ENCODE data around the gene ZFP36L1.

Gene ZFP36L1

GRCh38 chr14:68770553-68771286, 22.1 kb downstream of the ZFP36L1 start:
- H3K4me3 ChIP-seq (ENCODE audit: low read length, poor library complexity, severe bottlenecking) = no peak overlapping the region
- no peaks in the 10 kb centered on the region for H4K20me1 ChIP-seq (ENCODE audit: insufficient read depth, low read length, poor library complexity, severe bottlenecking)
- no peaks in the 10 kb centered on the region for H3K79me2 ChIP-seq (ENCODE audit: insufficient read depth, low read length)
- H2AFZ ChIP-seq (ENCODE audit: low read length) = no peak overlapping the region
- no peaks in the 10 kb centered on the region for H3K9me2 ChIP-seq (replicated peaks; ENCODE audit: low read depth, low read length)
- no peaks in the 10 kb centered on the region for H3K36me3 ChIP-seq (ENCODE audit: insufficient read depth, low read length)
- TF ChIP-seq CTCF (conservative IDR thresholded peaks at IDR 0.05; ENCODE audit: low read length) (no peak), EZH2phosphoT487 (IDR thresholded peaks at IDR 0.05; ENCODE audit: borderline replicate concordance) (no peak)
- H3K4me2 ChIP-seq (ENCODE audit: low read depth, low read length, poor library complexity, severe bottlenecking) = no peak overlapping the region
- no peaks in the 10 kb centered on the region for H3F3A ChIP-seq (ENCODE audit: low read depth)
- H3K27me3 ChIP-seq (ENCODE audit: insufficient read depth, low read length, poor library complexity, severe bottlenecking) = no peaks in the 10 kb centered on the region
- H3K9ac ChIP-seq (ENCODE audit: low read depth, low read length, poor library complexity, severe bottlenecking) = no peak overlapping the region
- peaks cover 15% of the 10 kb centered on the region for H3K4me1 ChIP-seq (ENCODE audit: insufficient read depth, low read length, poor library complexity, severe bottlenecking)
- H3K9me3 ChIP-seq (ENCODE audit: insufficient read depth, low read depth, low read length) = no peaks in the 10 kb centered on the region

GRCh38 chr14:68770051-68770450, 22.8 kb downstream of the ZFP36L1 start:
- peaks cover 12% of the 10 kb centered on the region for H3K4me1 ChIP-seq (ENCODE audit: insufficient read depth, low read length, poor library complexity, severe bottlenecking)
- H3K9me3 ChIP-seq (ENCODE audit: insufficient read depth, low read depth, low read length) = no peaks in the 10 kb centered on the region
- H3K79me2 ChIP-seq (ENCODE audit: insufficient read depth, low read length) = no peaks in the 10 kb centered on the region
- H2AFZ ChIP-seq (ENCODE audit: low read length) = no peak overlapping the region
- TF ChIP-seq EZH2phosphoT487 (IDR thresholded peaks at IDR 0.05; ENCODE audit: borderline replicate concordance) = no peak
- no peak for TF ChIP-seq CTCF (conservative IDR thresholded peaks at IDR 0.05; ENCODE audit: low read length)
- H3K36me3 ChIP-seq (ENCODE audit: insufficient read depth, low read length) = no peaks in the 10 kb centered on the region
- no peak overlapping the region for H3K4me3 ChIP-seq (ENCODE audit: low read length, poor library complexity, severe bottlenecking)
- H3K4me2 ChIP-seq (ENCODE audit: low read depth, low read length, poor library complexity, severe bottlenecking) = no peak overlapping the region
- H3K27me3 ChIP-seq (ENCODE audit: insufficient read depth, low read length, poor library complexity, severe bottlenecking) = no peaks in the 10 kb centered on the region
- no peaks in the 10 kb centered on the region for H3F3A ChIP-seq (ENCODE audit: low read depth)
- no peaks in the 10 kb centered on the region for H3K9me2 ChIP-seq (replicated peaks; ENCODE audit: low read depth, low read length)
- no peaks in the 10 kb centered on the region for H4K20me1 ChIP-seq (ENCODE audit: insufficient read depth, low read length, poor library complexity, severe bottlenecking)
- H3K9ac ChIP-seq (ENCODE audit: low read depth, low read length, poor library complexity, severe bottlenecking) = no peak overlapping the region

GRCh38 chr14:68768316-68768715, 24.6 kb downstream of the ZFP36L1 start:
- H3K9me3 ChIP-seq (ENCODE audit: insufficient read depth, low read depth, low read length) = no peaks in the 10 kb centered on the region
- H2AFZ ChIP-seq (ENCODE audit: low read length) = no peak overlapping the region
- H3K9ac ChIP-seq (ENCODE audit: low read depth, low read length, poor library complexity, severe bottlenecking) = no peak overlapping the region
- H3K4me1 ChIP-seq (ENCODE audit: insufficient read depth, low read length, poor library complexity, severe bottlenecking) = peaks cover 12% of the 10 kb centered on the region
- H3K9me2 ChIP-seq (replicated peaks; ENCODE audit: low read depth, low read length) = no peaks in the 10 kb centered on the region
- H3F3A ChIP-seq (ENCODE audit: low read depth) = no peaks in the 10 kb centered on the region
- H4K20me1 ChIP-seq (ENCODE audit: insufficient read depth, low read length, poor library complexity, severe bottlenecking) = no peaks in the 10 kb centered on the region
- no peak overlapping the region for H3K4me2 ChIP-seq (ENCODE audit: low read depth, low read length, poor library complexity, severe bottlenecking)
- H3K79me2 ChIP-seq (ENCODE audit: insufficient read depth, low read length) = no peaks in the 10 kb centered on the region
- TF ChIP-seq EZH2phosphoT487 (IDR thresholded peaks at IDR 0.05; ENCODE audit: borderline replicate concordance) (no peak), CTCF (conservative IDR thresholded peaks at IDR 0.05; ENCODE audit: low read length) (no peak)
- H3K4me3 ChIP-seq (ENCODE audit: low read length, poor library complexity, severe bottlenecking) = no peak overlapping the region
- no peaks in the 10 kb centered on the region for H3K36me3 ChIP-seq (ENCODE audit: insufficient read depth, low read length)
- H3K27me3 ChIP-seq (ENCODE audit: insufficient read depth, low read length, poor library complexity, severe bottlenecking) = no peaks in the 10 kb centered on the region

All from Loucy (cell line).